Glutamatergic neuron (in vitro differentiated cells): ENCODE data around the gene PPP1R14C. TPM values are rescaled to one million over a fixed set of nuclear protein-coding genes. Genes with fewer than 3 reads are reported as not detected.

Source experiments
- DNase-seq: peaks from one replicate; pipeline ENCODE4 v3.0.0; 2022
- H3K27ac Mint-ChIP-seq: one replicate; pipeline ENCODE4 v1.8.0; 2020; ENCODE audit warnings: mild to moderate bottlenecking, mixed read lengths, inconsistent platforms; ENCODE audit not compliant: unreplicated experiment
- H3K27me3 Mint-ChIP-seq: one replicate; pipeline ENCODE4 v1.8.0; 2020; ENCODE audit warnings: mild to moderate bottlenecking, moderate library complexity, mixed read lengths, inconsistent platforms; ENCODE audit not compliant: unreplicated experiment
- H3K36me3 Mint-ChIP-seq: one replicate; pipeline ENCODE4 v1.8.0; 2020; ENCODE audit warnings: mild to moderate bottlenecking, mixed read lengths, inconsistent platforms; ENCODE audit not compliant: unreplicated experiment
- H3K4me1 Mint-ChIP-seq: one replicate; pipeline ENCODE4 v1.8.0; 2020; ENCODE audit warnings: mild to moderate bottlenecking, low read depth, mixed read lengths, inconsistent platforms; ENCODE audit not compliant: unreplicated experiment
- H3K4me3 Mint-ChIP-seq: one replicate; pipeline ENCODE4 v1.8.0; 2020; ENCODE audit warnings: mild to moderate bottlenecking, mixed read lengths, inconsistent platforms; ENCODE audit not compliant: unreplicated experiment
- H3K9me3 Mint-ChIP-seq: one replicate; pipeline ENCODE4 v1.8.0; 2020; ENCODE audit warnings: mild to moderate bottlenecking, moderate library complexity, mixed read lengths, inconsistent platforms; ENCODE audit not compliant: unreplicated experiment
- total RNA-seq: library from RNA; stranded (reverse); fragmentation: NEBNext Ultra II Directional; extraction: Animal tissue kit (Norgen Biotek cat#: 25700); gene quantifications from one replicate; pipeline ENCODE4 v1.2.1, GENCODE V29; 2021; ENCODE audit not compliant: unreplicated experiment
- TF ChIP-seq, protein P1 (sequence below): fragments of 200-600 bp; sonication (generic); IDR thresholded peaks from one replicate; pipeline ENCODE4 v1.5.0; 2021; ENCODE audit not compliant: partially characterized antibody, unreplicated experiment

PPP1R14C gene
- total RNA-seq, 1 donor from 2014 or later, result 4.1 TPM

DNA sequence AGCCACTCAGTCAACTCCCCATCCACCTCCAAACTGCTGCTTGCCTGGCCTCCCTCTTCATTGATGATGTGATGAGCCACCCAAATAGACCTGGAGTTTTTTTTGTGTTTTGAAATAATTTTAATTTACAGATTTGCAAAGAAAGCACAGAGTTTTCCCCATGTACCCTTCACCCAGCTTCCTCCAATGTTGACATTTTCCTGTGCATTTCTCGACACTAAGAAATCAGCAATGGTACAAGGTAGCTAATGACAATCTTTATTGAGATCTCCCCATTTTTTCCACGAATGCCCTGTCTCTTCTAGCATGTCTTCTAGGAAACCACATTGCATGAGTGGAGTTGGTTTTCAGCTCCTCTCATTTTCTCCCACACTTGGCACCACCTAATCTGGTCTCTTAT, 30.1 kb downstream of the PPP1R14C start:
- Mint-ChIP-seq H3K9me3 (no peaks in the 10 kb centered on the region), H3K4me1 (peaks cover 7% of the 10 kb centered on the region), H3K27me3 (no peaks in the 10 kb centered on the region), H3K4me3 (no peak overlapping the region), H3K27ac (no peak overlapping the region), H3K36me3 (no peaks in the 10 kb centered on the region)
- TF ChIP-seq, protein P1, sequence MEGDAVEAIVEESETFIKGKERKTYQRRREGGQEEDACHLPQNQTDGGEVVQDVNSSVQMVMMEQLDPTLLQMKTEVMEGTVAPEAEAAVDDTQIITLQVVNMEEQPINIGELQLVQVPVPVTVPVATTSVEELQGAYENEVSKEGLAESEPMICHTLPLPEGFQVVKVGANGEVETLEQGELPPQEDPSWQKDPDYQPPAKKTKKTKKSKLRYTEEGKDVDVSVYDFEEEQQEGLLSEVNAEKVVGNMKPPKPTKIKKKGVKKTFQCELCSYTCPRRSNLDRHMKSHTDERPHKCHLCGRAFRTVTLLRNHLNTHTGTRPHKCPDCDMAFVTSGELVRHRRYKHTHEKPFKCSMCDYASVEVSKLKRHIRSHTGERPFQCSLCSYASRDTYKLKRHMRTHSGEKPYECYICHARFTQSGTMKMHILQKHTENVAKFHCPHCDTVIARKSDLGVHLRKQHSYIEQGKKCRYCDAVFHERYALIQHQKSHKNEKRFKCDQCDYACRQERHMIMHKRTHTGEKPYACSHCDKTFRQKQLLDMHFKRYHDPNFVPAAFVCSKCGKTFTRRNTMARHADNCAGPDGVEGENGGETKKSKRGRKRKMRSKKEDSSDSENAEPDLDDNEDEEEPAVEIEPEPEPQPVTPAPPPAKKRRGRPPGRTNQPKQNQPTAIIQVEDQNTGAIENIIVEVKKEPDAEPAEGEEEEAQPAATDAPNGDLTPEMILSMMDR, result no peak
- no peak for DNase-seq

DNA sequence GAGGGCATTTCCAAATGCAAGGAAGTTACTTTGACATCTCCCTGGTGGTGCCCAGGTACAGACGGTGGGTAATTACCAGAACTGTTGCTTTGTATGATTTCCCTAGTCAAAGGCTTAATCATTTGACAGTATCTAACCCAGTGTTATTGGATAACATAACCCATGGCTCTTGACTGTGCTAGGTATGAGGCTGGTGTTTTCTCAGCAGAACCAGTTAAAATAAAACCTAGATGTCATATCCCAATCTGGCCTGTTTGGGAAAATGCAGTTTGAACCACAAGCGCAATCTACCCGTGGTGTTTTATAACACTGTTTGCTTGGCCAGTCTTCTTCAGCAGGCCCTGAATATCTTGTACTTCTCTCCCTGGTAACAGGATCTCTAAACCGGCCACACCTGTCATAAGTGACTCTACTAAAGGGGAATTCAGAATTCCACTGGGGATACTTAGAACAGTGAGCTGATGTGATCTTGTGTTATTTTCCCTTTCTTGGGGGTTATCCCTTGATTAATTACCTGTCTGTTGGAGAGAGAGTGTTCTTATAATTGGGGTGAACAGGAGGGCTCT, 32.8 kb downstream of the PPP1R14C start:
- no peak for DNase-seq
- TF ChIP-seq, protein P1, result no peak
- Mint-ChIP-seq H3K27me3 (no peaks in the 10 kb centered on the region), H3K4me1 (peaks cover 8% of the 10 kb centered on the region), H3K9me3 (no peaks in the 10 kb centered on the region), H3K36me3 (no peaks in the 10 kb centered on the region), H3K27ac (no peak overlapping the region), H3K4me3 (no peak overlapping the region)

GRCh38 chr6:150176152-150176551, 33.3 kb downstream of the PPP1R14C start:
- DNase-seq, result no peak
- TF ChIP-seq, protein P1, result no peak
- H3K27ac Mint-ChIP-seq, result no peak overlapping the region
- no peaks in the 10 kb centered on the region for H3K9me3 Mint-ChIP-seq
- no peak overlapping the region for H3K4me3 Mint-ChIP-seq
- H3K27me3 Mint-ChIP-seq, result no peaks in the 10 kb centered on the region
- no peaks in the 10 kb centered on the region for H3K36me3 Mint-ChIP-seq
- H3K4me1 Mint-ChIP-seq, result peaks cover 8% of the 10 kb centered on the region

GRCh38 chr6:150176659-150177058, 33.8 kb downstream of the PPP1R14C start:
- no peak overlapping the region for H3K27ac Mint-ChIP-seq
- H3K4me3 Mint-ChIP-seq, result no peak overlapping the region
- DNase-seq, result no peak
- H3K36me3 Mint-ChIP-seq, result no peaks in the 10 kb centered on the region
- no peaks in the 10 kb centered on the region for H3K9me3 Mint-ChIP-seq
- TF ChIP-seq, protein P1, result no peak
- no peaks in the 10 kb centered on the region for H3K27me3 Mint-ChIP-seq
- H3K4me1 Mint-ChIP-seq, result peaks cover 6% of the 10 kb centered on the region

DNA sequence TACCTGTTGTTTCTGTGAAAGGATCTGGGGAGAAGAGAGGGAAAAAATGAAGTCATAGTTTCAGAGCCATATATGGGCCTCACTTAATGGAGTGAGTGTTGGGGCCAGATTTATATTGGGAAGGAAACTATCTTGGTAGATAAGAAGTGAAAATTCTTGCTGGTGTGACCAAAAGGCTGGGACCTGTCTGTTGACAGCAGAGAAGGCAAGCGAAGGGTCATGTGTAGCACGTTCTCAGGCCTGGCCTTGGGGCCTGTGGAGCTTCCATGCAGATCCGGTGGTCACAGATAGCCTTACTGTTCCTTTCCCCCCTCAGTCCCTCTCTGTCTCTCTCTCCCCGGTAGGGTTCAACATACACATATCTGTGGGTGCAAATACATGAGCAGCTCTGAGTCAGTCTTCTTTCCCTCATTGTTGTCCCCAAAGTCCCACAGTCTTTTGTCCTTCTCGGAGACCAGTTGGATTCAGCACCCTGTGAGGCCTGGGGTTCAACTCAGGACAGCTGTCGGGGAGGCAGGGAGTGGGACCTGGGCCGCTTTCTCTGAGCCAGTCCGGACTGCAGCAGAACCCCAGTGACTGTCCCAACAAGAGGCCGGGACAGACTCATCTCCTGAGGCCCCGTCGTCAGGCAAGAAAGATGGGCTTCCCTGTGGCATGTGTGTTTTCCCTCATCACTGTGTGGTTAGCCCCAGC, 34.6 kb downstream of the PPP1R14C start:
- Mint-ChIP-seq H3K27ac (no peak overlapping the region), H3K4me1 (peaks cover 6% of the 10 kb centered on the region), H3K9me3 (no peaks in the 10 kb centered on the region)

More for the DNA sequence above, 34.6 kb downstream of the PPP1R14C start:
- DNase-seq, result no peak
- TF ChIP-seq, protein P1, result no peak
- Mint-ChIP-seq H3K4me3 (no peak overlapping the region), H3K36me3 (no peaks in the 10 kb centered on the region), H3K27me3 (no peaks in the 10 kb centered on the region)
